Measurements from ENCODE around the gene CPLX4. TPM values are rescaled to one million over a fixed set of nuclear protein-coding genes. Genes with fewer than 3 reads are reported as not detected.

CPLX4 gene
- total and polyA plus RNA-seq, 2 of the 8 experiments (the other 6 are each of a cell fraction or from before 2014, with no cell fraction given) = not detected

- H4K20me1 ChIP-seq (replicated peaks in 1 of 2; ENCODE audit: control insufficient read depth in 1 of 2, insufficient read depth in 2 of 2, low read length in 2 of 2) = peaks cover 0 to 6% of the 10 kb centered on the region in 2 experiments
- CTCF ChIA-PET (ENCODE audit: partially characterized antibody) = interaction anchor here (0.9 to 4.3 kb wide), 4 partner anchors 21 to 105 kb away, joined by 3 to 24 read pairs (median 17); no protein-coding TSS in a partner anchor
- POLR2A ChIA-PET (ENCODE audit: partially characterized antibody) = interaction anchor here (0.7 to 1.5 kb wide), 3 partner anchors 10 to 19 kb away, joined by 3 to 4 read pairs (median 3); no protein-coding TSS in a partner anchor
- TF ChIP-seq CREB1 (IDR thresholded peaks at IDR 0.05) = no peak
- no peak for TF ChIP-seq SIN3A (conservative IDR thresholded peaks at IDR 0.05 in 1 of 2, IDR thresholded peaks at IDR 0.05 in 1 of 2; ENCODE audit: low read depth in 1 of 2, low read length in 2 of 2)
- TF ChIP-seq, protein P1, sequence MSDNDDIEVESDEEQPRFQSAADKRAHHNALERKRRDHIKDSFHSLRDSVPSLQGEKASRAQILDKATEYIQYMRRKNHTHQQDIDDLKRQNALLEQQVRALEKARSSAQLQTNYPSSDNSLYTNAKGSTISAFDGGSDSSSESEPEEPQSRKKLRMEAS (IDR thresholded peaks at IDR 0.05) = no peak
- no peak for TF ChIP-seq RXRA (IDR thresholded peaks at IDR 0.05; ENCODE audit: insufficient read depth, low read depth, low read length)
- TF ChIP-seq TCF12 (IDR thresholded peaks at IDR 0.05; ENCODE audit: low read depth, low read length) = no peak
- TF ChIP-seq USF2 (IDR thresholded peaks at IDR 0.05; ENCODE audit: low read length) = no peak
- no peak for TF ChIP-seq TAF1 (IDR thresholded peaks at IDR 0.05; ENCODE audit: low read depth, low read length)
- TF ChIP-seq YY1 (IDR thresholded peaks at IDR 0.05; ENCODE audit: low read depth, low read length) = no peak
- no peak for TF ChIP-seq NANOG (IDR thresholded peaks at IDR 0.05; ENCODE audit: insufficient read depth, low read depth, low read length, poor library complexity, severe bottlenecking)
- TF ChIP-seq SP2 (IDR thresholded peaks at IDR 0.05; ENCODE audit: low read length) = no peak
- no peak for TF ChIP-seq POLR2AphosphoS5 (IDR thresholded peaks at IDR 0.05; ENCODE audit: low read depth, low read length)
- TF ChIP-seq POU5F1 (IDR thresholded peaks at IDR 0.05; ENCODE audit: low read depth, low read length) = no peak
- TF ChIP-seq ASH2L (IDR thresholded peaks at IDR 0.05; ENCODE audit: low read length) = no peak
- TF ChIP-seq FOSL1 (IDR thresholded peaks at IDR 0.05; ENCODE audit: insufficient read depth, low read depth, low read length) = no peak
Observed at GRCh38 chr18:59354731-59355130, 36.3 kb upstream of the CPLX4 start.

More at GRCh38 chr18:59354731-59355130, 36.3 kb upstream of the CPLX4 start:
- peaks cover 25 to 60% (median 43%) of the 10 kb centered on the region in 4 experiments for H3K36me3 ChIP-seq (ENCODE audit: control insufficient read depth in 2 of 4, insufficient read depth in 4 of 4, low read length in 3 of 4)
- no peak overlapping the region for H3K9ac ChIP-seq (replicated peaks in 1 of 4; ENCODE audit: extremely low read depth in 1 of 4, low read depth in 3 of 4, low read length in 3 of 4)
- H2BK20ac ChIP-seq (ENCODE audit: low read length) = no peak overlapping the region
- H3K4me3 ChIP-seq (ENCODE audit: extremely low read depth in 1 of 4, insufficient read depth in 2 of 4, low read depth in 3 of 4, low read length in 4 of 4) = no peak overlapping the region
- H2BK12ac ChIP-seq (ENCODE audit: low read depth, low read length) = no peak overlapping the region
- H4K91ac ChIP-seq (replicated peaks; ENCODE audit: insufficient read length, low read length) = no peak overlapping the region
- no peak overlapping the region for H4K5ac ChIP-seq (ENCODE audit: insufficient read length, low read depth, low read length)
- H3K9me3 ChIP-seq (ENCODE audit: insufficient read depth in 2 of 2, low read depth in 1 of 2, low read length in 1 of 2) = no peaks in the 10 kb centered on the region
- no peak for FAIRE-seq
- no peaks in the 10 kb centered on the region for H3K79me1 ChIP-seq (ENCODE audit: low read depth, low read length)
- H3K4me1 ChIP-seq (replicated peaks in 1 of 4; ENCODE audit: control insufficient read depth in 3 of 4, insufficient read depth in 4 of 4, low read length in 3 of 4) = no peaks in the 10 kb centered on the region; a peak in 2 of 7 replicates
- H3K79me2 ChIP-seq (ENCODE audit: control insufficient read depth in 1 of 2, insufficient read depth in 2 of 2, low read length in 2 of 2) = peaks cover 0 to 29% of the 10 kb centered on the region in 2 experiments; a peak in 3 of 4 replicates
- H3K27me3 ChIP-seq (replicated peaks in 1 of 4; ENCODE audit: control insufficient read depth in 3 of 4, extremely low read depth in 1 of 4, insufficient read depth in 3 of 4, low read length in 3 of 4) = peaks cover 0 to 3% (median 2%) of the 10 kb centered on the region in 4 experiments; a peak in 4 of 7 replicates
- no peak overlapping the region for H3K4me2 ChIP-seq (ENCODE audit: insufficient read depth in 1 of 2, low read depth in 2 of 2, low read length in 2 of 2)
- no peak overlapping the region for H4K8ac ChIP-seq (ENCODE audit: extremely low read depth, insufficient read depth, low read length)
- H3K23me2 ChIP-seq (ENCODE audit: low read depth, low read length) = no peaks in the 10 kb centered on the region
- no peak overlapping the region for H3K4ac ChIP-seq (replicated peaks; ENCODE audit: insufficient read length, low read depth, low read length)
- WGBS, 2 experiments (ENCODE audit: extremely low coverage in 1 of 2, insufficient coverage in 1 of 2, insufficient read length in 1 of 2, insufficient replicate concordance in 2 of 2, low coverage in 1 of 2, low lambda C conversion rate in 2 of 2, missing lambda C conversion rate in 1 of 2) = 89% methylated on average over 2 of the region's 2 CpGs; no CpG with 5 or more reads in 1 of the 2 experiments
- H2AFZ ChIP-seq (ENCODE audit: low read length) = no peak overlapping the region
- H3K14ac ChIP-seq (ENCODE audit: insufficient read length) = no peak overlapping the region
- no peak overlapping the region for H2AK5ac ChIP-seq (ENCODE audit: low read depth, low read length)
- DNase-seq (ENCODE audit: low read depth in 1 of 2, low spot score in 2 of 2) = no peak
- no peak overlapping the region for H3K56ac ChIP-seq (replicated peaks; ENCODE audit: insufficient read length, low read depth, low read length)
- no peak overlapping the region for H2BK5ac ChIP-seq (ENCODE audit: low read depth, low read length)
- H3K23ac ChIP-seq (ENCODE audit: insufficient read length) = no peak overlapping the region
- no peak overlapping the region for H2BK120ac ChIP-seq (replicated peaks; ENCODE audit: low read depth, low read length)
- H2BK15ac ChIP-seq (ENCODE audit: low read length) = no peak overlapping the region
- H3K27ac ChIP-seq (ENCODE audit: low read depth, low read length) = no peak overlapping the region
- no peak overlapping the region for H3K18ac ChIP-seq (ENCODE audit: extremely low read depth, low read length)

Measured in H1 (cell line).